PC-3 (cell line): ENCODE measurements around the gene SERPINC1.

ENCODE experiments used
- EZH2phosphoT487 ChIP-seq: fragments of 300-600 bp; sonication (generic); IDR thresholded peaks from 2 replicates; pipeline ENCODE4 v1.6.1; 2018; ENCODE audit warnings: mild to moderate bottlenecking, antibody characterized with exemption, low read length, borderline replicate concordance
- TF ChIP-seq, protein P1 (sequence below): fragments of 300-600 bp; sonication (generic); conservative IDR thresholded peaks from 2 replicates; pipeline ENCODE4 v1.5.1; 2017; ENCODE audit warnings: antibody characterized with exemption, low read depth, mild to moderate bottlenecking, low read length

DNA sequence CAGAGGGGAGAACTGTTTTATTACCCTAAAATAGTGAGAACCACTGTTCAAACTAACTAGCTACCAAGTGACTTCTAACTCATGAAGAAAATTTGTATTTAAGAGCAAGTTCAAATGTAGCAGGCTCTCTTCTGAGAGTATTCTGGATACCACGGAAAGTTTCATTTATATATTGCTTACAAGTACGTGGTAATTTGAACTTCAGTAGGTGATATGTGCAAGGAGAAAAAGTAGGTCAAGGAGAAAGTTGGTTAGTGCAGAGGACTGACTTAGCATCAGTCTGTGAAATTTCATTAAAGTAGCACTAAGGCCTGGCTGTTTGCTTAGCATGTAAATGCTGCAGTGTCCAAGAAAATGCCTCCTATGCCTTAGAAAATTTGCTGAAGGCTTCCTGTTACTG lies 16.7 kb downstream of the SERPINC1 start:
- TF ChIP-seq, protein P1, sequence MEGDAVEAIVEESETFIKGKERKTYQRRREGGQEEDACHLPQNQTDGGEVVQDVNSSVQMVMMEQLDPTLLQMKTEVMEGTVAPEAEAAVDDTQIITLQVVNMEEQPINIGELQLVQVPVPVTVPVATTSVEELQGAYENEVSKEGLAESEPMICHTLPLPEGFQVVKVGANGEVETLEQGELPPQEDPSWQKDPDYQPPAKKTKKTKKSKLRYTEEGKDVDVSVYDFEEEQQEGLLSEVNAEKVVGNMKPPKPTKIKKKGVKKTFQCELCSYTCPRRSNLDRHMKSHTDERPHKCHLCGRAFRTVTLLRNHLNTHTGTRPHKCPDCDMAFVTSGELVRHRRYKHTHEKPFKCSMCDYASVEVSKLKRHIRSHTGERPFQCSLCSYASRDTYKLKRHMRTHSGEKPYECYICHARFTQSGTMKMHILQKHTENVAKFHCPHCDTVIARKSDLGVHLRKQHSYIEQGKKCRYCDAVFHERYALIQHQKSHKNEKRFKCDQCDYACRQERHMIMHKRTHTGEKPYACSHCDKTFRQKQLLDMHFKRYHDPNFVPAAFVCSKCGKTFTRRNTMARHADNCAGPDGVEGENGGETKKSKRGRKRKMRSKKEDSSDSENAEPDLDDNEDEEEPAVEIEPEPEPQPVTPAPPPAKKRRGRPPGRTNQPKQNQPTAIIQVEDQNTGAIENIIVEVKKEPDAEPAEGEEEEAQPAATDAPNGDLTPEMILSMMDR, result no peak
- TF ChIP-seq EZH2phosphoT487, result no peak
